ENCODE results near the gene CCDC92B.
"Not testable (repeated sequence)": the region's sequence is repeated elsewhere in the genome, so short reads cannot be mapped to it uniquely, and the experiment has no call there.

CCDC92B gene

GRCh38 chr17:2786176-2786881 is 36.9 kb upstream of the CCDC92B start:
- peak; percentile 91 for DNase-seq (ENCODE audit: low spot score)
- peak; percentile 92 for TF ChIP-seq CTCF (IDR thresholded peaks at IDR 0.05; ENCODE audit: extremely low read depth, insufficient read depth, missing control alignments)
- in situ Hi-C loops (cut with MboI; ENCODE audit: low pct_unique_long_range_greater_than_20kb, low sequenced_read_pairs, unreplicated experiment), result no loop called here

GRCh38 chr17:2785376-2785775 is 35.9 kb upstream of the CCDC92B start:
- DNase-seq (ENCODE audit: low spot score); in situ Hi-C loops (cut with MboI; ENCODE audit: low pct_unique_long_range_greater_than_20kb, low sequenced_read_pairs, unreplicated experiment): not testable (repeated sequence)

- TF ChIP-seq CTCF (IDR thresholded peaks at IDR 0.05; ENCODE audit: extremely low read depth, insufficient read depth, missing control alignments), result no peak
- no peak for DNase-seq (ENCODE audit: low spot score)
- in situ Hi-C loops (cut with MboI; ENCODE audit: low pct_unique_long_range_greater_than_20kb, low sequenced_read_pairs, unreplicated experiment), result no loop called here
These were observed 35.4 kb upstream of the CCDC92B start for GRCh38 chr17:2784864-2785263.

- in situ Hi-C loops (cut with MboI; ENCODE audit: low pct_unique_long_range_greater_than_20kb, low sequenced_read_pairs, unreplicated experiment), result no loop called here
- DNase-seq (ENCODE audit: low spot score), result no peak
- no peak for TF ChIP-seq CTCF (IDR thresholded peaks at IDR 0.05; ENCODE audit: extremely low read depth, insufficient read depth, missing control alignments)
These were observed 34.0 kb upstream of the CCDC92B start for GRCh38 chr17:2783310-2784030.

- in situ Hi-C loops (cut with MboI; ENCODE audit: low pct_unique_long_range_greater_than_20kb, low sequenced_read_pairs, unreplicated experiment), result no loop called here
- TF ChIP-seq CTCF (IDR thresholded peaks at IDR 0.05; ENCODE audit: extremely low read depth, insufficient read depth, missing control alignments), result no peak
- DNase-seq (ENCODE audit: low spot score), result no peak
These were observed 32.6 kb upstream of the CCDC92B start for GRCh38 chr17:2782055-2782454.

- in situ Hi-C loops (cut with MboI; ENCODE audit: low pct_unique_long_range_greater_than_20kb, low sequenced_read_pairs, unreplicated experiment); DNase-seq (ENCODE audit: low spot score): not testable (repeated sequence)
These were observed 32.1 kb upstream of the CCDC92B start for GRCh38 chr17:2781598-2781997.

GRCh38 chr17:2780931-2781454 is 31.5 kb upstream of the CCDC92B start:
- DNase-seq (ENCODE audit: low spot score), result no peak
- TF ChIP-seq CTCF (IDR thresholded peaks at IDR 0.05; ENCODE audit: extremely low read depth, insufficient read depth, missing control alignments), result no peak
- in situ Hi-C loops (cut with MboI; ENCODE audit: low pct_unique_long_range_greater_than_20kb, low sequenced_read_pairs, unreplicated experiment), result no loop called here
